Lung (tissue), 12 donors: ENCODE measurements around the gene MYO3B. TPM values are rescaled to one million over a fixed set of nuclear protein-coding genes. Genes with fewer than 3 reads are reported as not detected.

Experiments used
- ATAC-seq: fragments of 200-7000 bp; cut with Tn5 transposase; one replicate; pipeline ENCODE4 v1.9.1; 2020; ENCODE audit warnings: moderate number of reproducible peaks; ENCODE audit not compliant: insufficient read depth, low FRiP score
- DNase-seq, 3 donors: peaks; one replicate each; pipeline ENCODE4 v3.0.0-alpha.2; 2013 to 2017
- H3K27ac ChIP-seq, 2 donors: one replicate each; pipeline ENCODE4 v1.5.1; 2013; ENCODE audit warnings: mild to moderate bottlenecking in 2 of 2, moderate library complexity in 2 of 2, control low read depth in 1 of 2, inconsistent platforms in 1 of 2, low read depth in 1 of 2, low read length in 1 of 2
- H3K27me3 ChIP-seq, 3 donors: one replicate each; pipeline ENCODE4 v1.5.1; 2013; ENCODE audit warnings: low read length in 2 of 3; ENCODE audit not compliant: control insufficient read depth in 3 of 3, insufficient read depth in 3 of 3
- H3K36me3 ChIP-seq, 4 donors: one replicate each; pipeline ENCODE4 v1.5.1; 2013; ENCODE audit warnings: low read length in 4 of 4, mild to moderate bottlenecking in 1 of 4, moderate library complexity in 1 of 4; ENCODE audit not compliant: control insufficient read depth in 4 of 4, insufficient read depth in 4 of 4
- H3K4me1 ChIP-seq, 5 donors: one replicate each; pipeline ENCODE4 v1.5.1; 2013; ENCODE audit warnings: low read length in 5 of 5, mild to moderate bottlenecking in 2 of 5, moderate library complexity in 1 of 5; ENCODE audit not compliant: control insufficient read depth in 5 of 5, insufficient read depth in 5 of 5
- H3K4me3 ChIP-seq: one replicate; pipeline ENCODE4 v1.5.1; 2013; ENCODE audit warnings: mild to moderate bottlenecking, control low read depth, moderate library complexity
- H3K9ac ChIP-seq, 2 donors: one replicate each; pipeline ENCODE4 v1.5.1; 2013; ENCODE audit warnings: low read length in 2 of 2, control low read depth in 1 of 2; ENCODE audit not compliant: insufficient read depth in 1 of 2
- H3K9me3 ChIP-seq, 4 donors: one replicate each; pipeline ENCODE4 v1.5.1; 2013; ENCODE audit warnings: low read length in 3 of 4, mild to moderate bottlenecking in 1 of 4, moderate library complexity in 1 of 4; ENCODE audit not compliant: control insufficient read depth in 4 of 4, insufficient read depth in 3 of 4
- WGBS, 2 donors: extraction: QIAGEN DNeasy Blood & Tissue Kit; methylation state at CpG; one replicate each; pipeline ENCODE4 v1.1.7; 2013; 5-methylcytosine and 5-hydroxymethylcytosine counted together
- polyA plus RNA-seq, 2 donors: library from polyadenylated mRNA; stranded (reverse); fragments of 200-250 nt; gene quantifications; one replicate each; pipeline ENCODE4 v1.2.1, GENCODE V29; 2013
- total RNA-seq, 2 donors: library from RNA; depleted of rRNA in 1 of 2; stranded (reverse); fragments of >200 nt in 1 of 2; gene quantifications; one replicate each; pipeline ENCODE4 v1.2.1, GENCODE V29; 2014 to 2021
- TF ChIP-seq, protein P1 (sequence below): IDR thresholded peaks from 2 replicates; pipeline ENCODE4 v1.5.1; 2012; ENCODE audit warnings: mild to moderate bottlenecking; ENCODE audit errors: control extremely low read depth, extremely low read depth
- donor health status: control.
- donor health status: control.
- donor health status: Bipolar disorder and iron deficiency.
- donor health status: healthy.
- donor health status: DM: yes; HTN: yes; CAD: no.

Gene MYO3B
- total and polyA plus RNA-seq, 4 donors: 0.03 to 0.82 (median 0.05) TPM; not detected in 1

DNA sequence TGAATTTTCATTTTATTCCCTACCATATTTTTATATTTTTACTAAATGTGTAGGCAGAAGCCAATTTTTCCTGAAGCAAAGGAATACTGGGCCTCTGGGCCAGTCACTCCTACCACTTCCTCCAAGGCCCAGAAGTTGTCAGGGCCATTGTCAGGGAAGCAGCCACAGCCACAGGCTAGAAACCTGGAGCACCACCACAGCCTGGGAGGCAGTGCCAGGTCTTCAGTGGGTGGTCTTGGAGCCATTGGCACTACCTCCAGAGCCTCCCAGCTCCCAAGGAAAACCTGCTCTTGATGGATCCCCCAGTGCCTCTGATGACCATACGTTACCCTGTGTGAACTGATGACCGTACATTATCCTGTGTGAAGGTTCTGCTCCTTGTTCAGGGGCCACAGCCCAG is 401.6 kb downstream of the MYO3B start:
- WGBS, 2 donors: 94 to 97% methylated on average over 2 of the region's 2 CpGs
- TF ChIP-seq, protein P1, sequence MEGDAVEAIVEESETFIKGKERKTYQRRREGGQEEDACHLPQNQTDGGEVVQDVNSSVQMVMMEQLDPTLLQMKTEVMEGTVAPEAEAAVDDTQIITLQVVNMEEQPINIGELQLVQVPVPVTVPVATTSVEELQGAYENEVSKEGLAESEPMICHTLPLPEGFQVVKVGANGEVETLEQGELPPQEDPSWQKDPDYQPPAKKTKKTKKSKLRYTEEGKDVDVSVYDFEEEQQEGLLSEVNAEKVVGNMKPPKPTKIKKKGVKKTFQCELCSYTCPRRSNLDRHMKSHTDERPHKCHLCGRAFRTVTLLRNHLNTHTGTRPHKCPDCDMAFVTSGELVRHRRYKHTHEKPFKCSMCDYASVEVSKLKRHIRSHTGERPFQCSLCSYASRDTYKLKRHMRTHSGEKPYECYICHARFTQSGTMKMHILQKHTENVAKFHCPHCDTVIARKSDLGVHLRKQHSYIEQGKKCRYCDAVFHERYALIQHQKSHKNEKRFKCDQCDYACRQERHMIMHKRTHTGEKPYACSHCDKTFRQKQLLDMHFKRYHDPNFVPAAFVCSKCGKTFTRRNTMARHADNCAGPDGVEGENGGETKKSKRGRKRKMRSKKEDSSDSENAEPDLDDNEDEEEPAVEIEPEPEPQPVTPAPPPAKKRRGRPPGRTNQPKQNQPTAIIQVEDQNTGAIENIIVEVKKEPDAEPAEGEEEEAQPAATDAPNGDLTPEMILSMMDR: no peak
- no peak overlapping the region for H3K9ac ChIP-seq

DNA sequence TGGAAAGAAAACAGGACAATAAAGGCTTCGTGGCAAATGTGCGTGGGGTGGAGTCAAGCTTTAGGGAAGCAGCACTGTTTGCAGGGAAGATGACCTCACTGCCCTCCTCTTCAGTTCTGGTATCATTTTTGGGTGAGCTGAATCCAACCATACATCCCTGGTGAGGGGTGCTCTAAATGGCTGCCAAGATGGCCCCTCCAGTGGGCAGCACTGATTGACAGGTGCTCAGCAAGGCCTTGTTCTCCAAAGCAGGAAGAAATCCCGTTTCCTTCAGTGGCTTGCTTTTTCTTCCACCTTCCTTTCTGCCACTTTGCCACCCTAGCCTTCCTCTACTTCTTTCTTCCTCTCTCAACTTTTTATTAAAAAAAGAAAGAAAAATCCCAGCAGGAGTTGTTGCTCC is 404.4 kb downstream of the MYO3B start:
- no peak for DNase-seq
- Histone ChIP-seq H3K4me1 (peaks cover 0 to 13% (median 0%) of the 10 kb centered on the region in 5 donors), H3K9ac (no peak overlapping the region), H3K9me3 (no peaks in the 10 kb centered on the region), H3K27ac (no peak overlapping the region), H3K36me3 (no peaks in the 10 kb centered on the region), H3K27me3 (no peaks in the 10 kb centered on the region), H3K4me3 (no peak overlapping the region)
- TF ChIP-seq, protein P1: no peak
- ATAC-seq: no peak
- 88 to 91% methylated on average over 3 of the region's 3 CpGs for WGBS, 2 donors

More for the DNA sequence above, 401.6 kb downstream of the MYO3B start:
- DNase-seq (no peak), ATAC-seq (no peak)
- H3K9me3 ChIP-seq: no peaks in the 10 kb centered on the region
- H3K27ac ChIP-seq: no peak overlapping the region
- H3K27me3 ChIP-seq: no peaks in the 10 kb centered on the region
- H3K36me3 ChIP-seq: no peaks in the 10 kb centered on the region
- peaks cover 0 to 4% (median 0%) of the 10 kb centered on the region in 5 donors for H3K4me1 ChIP-seq
- H3K4me3 ChIP-seq: no peak overlapping the region

DNA sequence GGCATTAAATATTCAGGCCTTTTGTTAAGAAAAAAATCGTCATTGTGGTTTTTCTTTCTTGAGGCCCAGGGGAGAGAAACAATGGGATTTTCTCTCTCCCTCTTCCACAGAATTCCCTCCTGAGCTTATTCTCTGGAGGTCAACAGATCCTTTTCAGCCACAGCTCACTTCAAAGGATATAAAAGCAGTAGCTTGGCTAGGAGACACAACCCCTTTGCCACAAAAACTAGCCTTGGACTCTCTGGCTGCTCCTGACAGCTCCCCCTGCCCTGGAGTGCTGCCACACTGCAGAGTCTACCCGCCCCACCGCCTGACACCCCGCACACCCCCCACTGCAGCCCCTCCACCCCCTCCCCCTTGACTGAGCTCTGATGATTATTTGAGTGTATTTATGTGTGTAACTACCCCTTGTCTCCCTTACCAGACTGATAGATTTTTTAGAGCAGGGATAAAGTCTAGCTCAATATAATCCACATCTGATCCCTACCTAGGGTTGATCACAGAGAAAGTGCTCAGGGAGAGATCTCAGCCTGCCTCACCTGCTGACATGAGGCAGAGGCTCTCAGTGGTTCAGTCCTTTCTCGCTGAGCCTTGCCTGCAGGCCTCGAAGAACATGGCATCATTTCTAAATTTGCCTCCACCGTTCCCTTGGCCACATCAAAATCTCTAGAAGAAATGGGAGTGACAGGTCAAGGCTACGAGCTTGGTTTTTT is 405.0 kb downstream of the MYO3B start:
- TF ChIP-seq, protein P1: no peak
- no peaks in the 10 kb centered on the region for H3K27me3 ChIP-seq
- H3K9me3 ChIP-seq: no peaks in the 10 kb centered on the region
- no peak overlapping the region for H3K9ac ChIP-seq
- H3K36me3 ChIP-seq: no peaks in the 10 kb centered on the region
- ATAC-seq (no peak), DNase-seq (peak in 1 of 3 donors; percentile 27)
- peaks cover 0 to 18% (median 0%) of the 10 kb centered on the region in 5 donors for H3K4me1 ChIP-seq
- no peak overlapping the region for H3K4me3 ChIP-seq
- H3K27ac ChIP-seq: no peak overlapping the region
- 83% methylated on average over 8 of the region's 8 CpGs for WGBS, 2 donors
